Gastroesophageal sphincter (tissue), 4 donors: ENCODE measurements around the gene LGALSL. TPM values are rescaled to one million over a fixed set of nuclear protein-coding genes. Genes with fewer than 3 reads are reported as not detected.

Experiments
- ATAC-seq: fragments of 150-250 bp; one replicate; pipeline ENCODE4 v1.9.1; 2016; ENCODE audit warnings: mild to moderate bottlenecking, moderate library complexity
- H3K27ac ChIP-seq, 4 donors: fragments of 200-600 bp; sonication (generic) in 3 of 4; 1 replicate in 3 of 4; 2 replicates in 1 of 4; pipeline ENCODE4 v1.5.1; 2016 to 2019
- H3K27me3 ChIP-seq: fragments of 200-600 bp; sonication (generic); one replicate; pipeline ENCODE4 v1.5.1; 2019
- H3K36me3 ChIP-seq, 2 donors: fragments of 200-600 bp; sonication (generic); one replicate each; pipeline ENCODE4 v1.5.1; 2019; ENCODE audit warnings: control low read depth in 1 of 2
- H3K4me1 ChIP-seq, 3 donors: fragments of 200-600 bp; sonication (generic); 1 replicate in 2 of 3; 2 replicates in 1 of 3; pipeline ENCODE4 v1.5.1; 2016 to 2019; ENCODE audit warnings: control low read depth in 2 of 3
- H3K4me3 ChIP-seq, 2 donors: fragments of 200-600 bp; sonication (generic); one replicate each; pipeline ENCODE4 v1.5.1; 2019; ENCODE audit warnings: mild to moderate bottlenecking in 1 of 2, moderate library complexity in 1 of 2
- H3K9me3 ChIP-seq, 3 donors: fragments of 200-600 bp; sonication (generic); one replicate each; pipeline ENCODE4 v1.5.1; 2017 to 2019; ENCODE audit warnings: control low read depth in 2 of 3
- CTCF ChIP-seq, 4 experiments: fragments of 200-600 bp in 2 of 4; fragments of 450-650 bp in 2 of 4; sonication (generic) in 1 of 4; IDR thresholded peaks; one replicate each; pipeline ENCODE4 v1.5.1; 2017 to 2019; ENCODE audit warnings: antibody characterized with exemption in 4 of 4, mild to moderate bottlenecking in 2 of 4, moderate library complexity in 2 of 4
- EP300 ChIP-seq: sonication (generic); formaldehyde crosslinking; IDR thresholded peaks from one replicate; pipeline ENCODE4 v1.6.1; 2017; ENCODE audit warnings: antibody characterized with exemption, mild to moderate bottlenecking
- POLR2A ChIP-seq, 2 donors: fragments of 450-650 bp; IDR thresholded peaks; one replicate each; pipeline ENCODE4 v1.6.1; 2017; ENCODE audit warnings: antibody characterized with exemption in 2 of 2, mild to moderate bottlenecking in 2 of 2, moderate library complexity in 1 of 2
- POLR2AphosphoS5 ChIP-seq: sonication (generic); formaldehyde crosslinking; IDR thresholded peaks from one replicate; pipeline ENCODE4 v1.6.1; 2017; ENCODE audit warnings: antibody characterized with exemption
- WGBS, 2 donors: methylation state at CpG; one replicate each; pipeline ENCODE4 v1.1.5; 2018; ENCODE audit warnings: low coverage in 1 of 2; 5-methylcytosine and 5-hydroxymethylcytosine counted together
- total RNA-seq, 4 donors: library from RNA; depleted of rRNA; stranded (reverse); fragments of >200 nt; gene quantifications; one replicate each; pipeline ENCODE4 v1.1.0, GENCODE V29; 2016

LGALSL gene
- total RNA-seq, 4 donors from 2014 or later = 8.3 to 18.1 (median 12.8) TPM

GRCh38 chr2:64479259-64480117 lies 25.5 kb downstream of the LGALSL start:
- no peaks in the 10 kb centered on the region for H3K9me3 ChIP-seq
- no peaks in the 10 kb centered on the region for H3K27me3 ChIP-seq
- no peaks in the 10 kb centered on the region for H3K4me1 ChIP-seq
- H3K36me3 ChIP-seq = no peaks in the 10 kb centered on the region
- no peak overlapping the region for H3K4me3 ChIP-seq
- WGBS, 2 donors = 87% methylated on average over 7 of the region's 10 CpGs; no CpG with 5 or more reads in 1 of the 2 donors
- no peak for ATAC-seq
- TF ChIP-seq CTCF (IDR thresholded peaks at IDR 0.05) (no peak), POLR2AphosphoS5 (no peak), POLR2A (IDR thresholded peaks at IDR 0.05) (no peak)
- no peak overlapping the region for H3K27ac ChIP-seq

- WGBS, 2 donors = 86 to 88% methylated on average over 2 to 5 of the region's 5 CpGs
- peaks cover 0 to 11% (median 0%) of the 10 kb centered on the region in 3 donors for H3K4me1 ChIP-seq
- no peak for ATAC-seq
- H3K9me3 ChIP-seq = no peaks in the 10 kb centered on the region
- no peaks in the 10 kb centered on the region for H3K36me3 ChIP-seq
- no peak overlapping the region for H3K4me3 ChIP-seq
- H3K27me3 ChIP-seq = no peaks in the 10 kb centered on the region
- no peak overlapping the region for H3K27ac ChIP-seq
- no peak for TF ChIP-seq POLR2AphosphoS5
- TF ChIP-seq EP300 = no peak
- TF ChIP-seq POLR2A (IDR thresholded peaks at IDR 0.05) = no peak
- no peak for TF ChIP-seq CTCF (IDR thresholded peaks at IDR 0.05)
Measured at GRCh38 chr2:64481665-64482064, 27.7 kb downstream of the LGALSL start.

GRCh38 chr2:64482243-64482642 lies 28.3 kb downstream of the LGALSL start:
- no peak for ATAC-seq
- H3K4me1 ChIP-seq = peaks cover 0 to 11% (median 0%) of the 10 kb centered on the region in 3 donors
- no peaks in the 10 kb centered on the region for H3K9me3 ChIP-seq
- no peak for TF ChIP-seq CTCF (IDR thresholded peaks at IDR 0.05)
- TF ChIP-seq EP300 = no peak
- TF ChIP-seq POLR2A (IDR thresholded peaks at IDR 0.05) = no peak
- no peak for TF ChIP-seq POLR2AphosphoS5
- H3K27me3 ChIP-seq = no peaks in the 10 kb centered on the region
- no peaks in the 10 kb centered on the region for H3K36me3 ChIP-seq
- 86% methylated on average over 1 of the region's 1 CpG for WGBS, 2 donors
- no peak overlapping the region for H3K27ac ChIP-seq
- H3K4me3 ChIP-seq = no peak overlapping the region

- no peaks in the 10 kb centered on the region for H3K36me3 ChIP-seq
- H3K4me3 ChIP-seq = no peak overlapping the region
- WGBS, 2 donors = 57 to 82% methylated on average over 4 to 5 of the region's 5 CpGs
- no peak for ATAC-seq
- H3K9me3 ChIP-seq = no peaks in the 10 kb centered on the region
- H3K4me1 ChIP-seq = peaks cover 0 to 15% (median 0%) of the 10 kb centered on the region in 3 donors
- TF ChIP-seq POLR2AphosphoS5 = no peak
- TF ChIP-seq CTCF (IDR thresholded peaks at IDR 0.05) = no peak
- no peak for TF ChIP-seq EP300
- TF ChIP-seq POLR2A (IDR thresholded peaks at IDR 0.05) = no peak
- no peak overlapping the region for H3K27ac ChIP-seq
- H3K27me3 ChIP-seq = no peaks in the 10 kb centered on the region
Measured at GRCh38 chr2:64482765-64483504, 29.0 kb downstream of the LGALSL start.
